Fibroblast of skin of left biceps (primary cell): Measurements from ENCODE around the gene MIS18A.
"Not testable (repeated sequence)": the region's sequence is repeated elsewhere in the genome, so short reads cannot be mapped to it uniquely, and the experiment has no call there.

Source experiments
- DNase-seq, 2 experiments: peaks; one replicate each; pipeline ENCODE4 v3.0.0-alpha.2; 2013; ENCODE audit warnings: low read depth in 2 of 2

Gene MIS18A

GRCh38 chr21:32278518-32279376 lies at the start of gene MIS18A:
TSS of gene MIS18A (minus strand) at chr21:32279049. CDS start at chr21:32279014, 35 bp downstream.
- DNase-seq = peak; percentile 83 to 86

- peak; percentile 36 to 44 for DNase-seq
Observed at GRCh38 chr21:32328595-32328994, 49.7 kb upstream of the MIS18A start.

GRCh38 chr21:32325706-32326105 lies 46.9 kb upstream of the MIS18A start:
- DNase-seq = no peak

GRCh38 chr21:32322676-32323075 lies 43.8 kb upstream of the MIS18A start:
- no peak for DNase-seq

GRCh38 chr21:32322103-32322502 lies 43.3 kb upstream of the MIS18A start:
- no peak for DNase-seq

GRCh38 chr21:32321480-32321879 lies 42.6 kb upstream of the MIS18A start:
- DNase-seq = no peak

GRCh38 chr21:32320726-32321125 lies 41.9 kb upstream of the MIS18A start:
- DNase-seq = no peak

GRCh38 chr21:32320059-32320458 lies 41.2 kb upstream of the MIS18A start:
- no peak for DNase-seq

GRCh38 chr21:32319012-32319411 lies 40.2 kb upstream of the MIS18A start:
- no peak for DNase-seq

- DNase-seq = no peak
Observed at GRCh38 chr21:32317726-32318125, 38.9 kb upstream of the MIS18A start.

GRCh38 chr21:32316361-32317215 lies 37.7 kb upstream of the MIS18A start:
- DNase-seq = no peak

GRCh38 chr21:32315511-32316281 lies 36.8 kb upstream of the MIS18A start:
- DNase-seq = no peak

GRCh38 chr21:32314806-32315205 lies 36.0 kb upstream of the MIS18A start:
- DNase-seq = no peak

- DNase-seq = no peak
Observed at GRCh38 chr21:32312976-32313375, 34.1 kb upstream of the MIS18A start.

- DNase-seq = no peak
Observed at GRCh38 chr21:32312326-32312725, 33.5 kb upstream of the MIS18A start.

GRCh38 chr21:32311621-32312020 lies 32.8 kb upstream of the MIS18A start:
- DNase-seq = no peak

GRCh38 chr21:32310976-32311375 lies 32.1 kb upstream of the MIS18A start:
- not testable (repeated sequence) for DNase-seq

- no peak for DNase-seq
Observed at GRCh38 chr21:32309906-32310460, 31.1 kb upstream of the MIS18A start.

GRCh38 chr21:32308696-32309095 lies 29.8 kb upstream of the MIS18A start:
- no peak for DNase-seq

- no peak for DNase-seq
Observed at GRCh38 chr21:32307706-32308105, 28.9 kb upstream of the MIS18A start.

- DNase-seq = no peak
Observed at GRCh38 chr21:32306021-32306780, 27.4 kb upstream of the MIS18A start.
